Natural killer cell (primary cell): Measurements from ENCODE around the gene JADE1. TPM values are rescaled to one million over a fixed set of nuclear protein-coding genes. Genes with fewer than 3 reads are reported as not detected.

ENCODE experiments used
- ATAC-seq, 3 donors: fragments of 150-1000 bp in 2 of 3; fragments of 200-7000 bp in 1 of 3; cut with Tn5 transposase; 1 replicate in 1 of 3; 2 replicates in 2 of 3; pipeline ENCODE4 v1.10.0; 2021; ENCODE audit warnings: mild to moderate bottlenecking in 2 of 3, moderate library complexity in 2 of 3
- DNase-seq, 2 donors: peaks; one replicate each; pipeline versions ENCODE4 v3.0.0 to v3.0.0-alpha.2; 2013 to 2021; ENCODE audit warnings: mixed read lengths in 1 of 2
- H3K27ac ChIP-seq: one replicate; pipeline ENCODE4 v1.5.1; 2013; ENCODE audit warnings: mild to moderate bottlenecking, low read length
- H3K27me3 ChIP-seq: one replicate; pipeline ENCODE4 v1.6.1; 2013; ENCODE audit warnings: low read length; ENCODE audit not compliant: control insufficient read depth, insufficient read depth
- H3K36me3 ChIP-seq: one replicate; pipeline ENCODE4 v1.6.1; 2013; ENCODE audit warnings: low read length; ENCODE audit not compliant: control insufficient read depth, insufficient read depth
- H3K4me1 ChIP-seq: one replicate; pipeline ENCODE4 v1.6.1; 2013; ENCODE audit warnings: low read length; ENCODE audit not compliant: control insufficient read depth, insufficient read depth
- H3K4me3 ChIP-seq: one replicate; pipeline ENCODE4 v1.5.1; 2013; ENCODE audit warnings: low read length
- H3K9me3 ChIP-seq: one replicate; pipeline ENCODE4 v1.6.1; 2013; ENCODE audit warnings: low read length; ENCODE audit not compliant: control insufficient read depth, insufficient read depth
- H3K27ac Mint-ChIP-seq, 2 donors: one replicate each; pipeline ENCODE4 v1.8.0; 2022; ENCODE audit warnings: mild to moderate bottlenecking in 2 of 2, mixed read lengths in 2 of 2, moderate library complexity in 1 of 2
- H3K27me3 Mint-ChIP-seq, 2 donors: one replicate each; pipeline ENCODE4 v1.8.0; 2022; ENCODE audit warnings: low read depth in 2 of 2, mixed read lengths in 2 of 2
- H3K36me3 Mint-ChIP-seq: one replicate; pipeline ENCODE4 v1.8.0; 2022; ENCODE audit warnings: mixed read lengths
- H3K4me1 Mint-ChIP-seq, 2 donors: one replicate each; pipeline ENCODE4 v1.8.0; 2022; ENCODE audit warnings: mixed read lengths in 2 of 2
- H3K4me3 Mint-ChIP-seq: one replicate; pipeline ENCODE4 v1.8.0; 2022; ENCODE audit warnings: mild to moderate bottlenecking, moderate library complexity, mixed read lengths
- H3K9me3 Mint-ChIP-seq, 2 donors: one replicate each; pipeline ENCODE4 v1.8.0; 2022; ENCODE audit warnings: mixed read lengths in 2 of 2
- WGBS: methylation state at CpG from one replicate; pipeline ENCODE4 v1.1.7; 2013; ENCODE audit warnings: missing lambda C conversion rate; ENCODE audit not compliant: insufficient coverage; 5-methylcytosine and 5-hydroxymethylcytosine counted together
- intact Hi-C: fragments of 100-400 bp; cut with micrococcal nuclease; formaldehyde crosslinking; loops from one replicate; pipeline ENCODE4 v1.14.2; 2022
- total RNA-seq, 4 donors: library from RNA; stranded (reverse); fragments of 120-200 nt in 1 of 4; gene quantifications; one replicate each; pipeline versions ENCODE4 v1.2.3 to v1.2.4, GENCODE V29; 2013 to 2022
- TF ChIP-seq, protein P1 (sequence below): fragments of 200-600 bp; IDR thresholded peaks from one replicate; pipeline ENCODE4 v1.8.0; 2022; ENCODE audit warnings: antibody characterized with exemption

Gene JADE1
- total RNA-seq, 3 donors from 2014 or later (not counting 1 experiment from before 2014, with no cell fraction given) = 48.9 to 55.8 (median 52.7) TPM

DNA sequence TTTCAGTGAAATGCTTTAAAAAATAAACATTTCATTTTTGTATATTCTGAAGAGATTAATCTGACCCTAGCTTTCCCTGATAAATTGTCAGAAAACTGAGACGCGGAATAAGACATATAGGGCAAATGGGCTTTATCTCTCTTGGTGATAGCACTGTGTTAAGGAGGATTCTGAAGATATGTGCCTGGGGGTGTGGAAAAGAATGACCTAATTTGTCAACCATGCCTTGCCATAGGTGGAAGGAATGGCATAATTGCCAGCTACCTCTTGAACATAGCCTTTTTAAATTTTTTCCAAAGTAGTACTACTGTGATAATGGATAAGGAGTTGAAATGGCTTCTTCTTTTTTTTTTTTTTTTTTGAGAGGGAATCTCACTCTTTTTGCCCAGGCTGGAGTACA, 11.7 kb downstream of the JADE1 start:
- Mint-ChIP-seq H3K4me3 (no peak overlapping the region), H3K4me1 (peaks cover 70 to 72% of the 10 kb centered on the region in 2 donors), H3K27ac (peak overlapping the region; percentile 93 to 95), H3K9me3 (no peaks in the 10 kb centered on the region), H3K27me3 (no peaks in the 10 kb centered on the region), H3K36me3 (no peaks in the 10 kb centered on the region)
- Histone ChIP-seq H3K27me3 (no peaks in the 10 kb centered on the region), H3K27ac (no peak overlapping the region), H3K9me3 (no peaks in the 10 kb centered on the region), H3K36me3 (peaks cover 4% of the 10 kb centered on the region), H3K4me1 (peaks cover 30% of the 10 kb centered on the region), H3K4me3 (no peak overlapping the region)
- no peak for DNase-seq
- TF ChIP-seq, protein P1, sequence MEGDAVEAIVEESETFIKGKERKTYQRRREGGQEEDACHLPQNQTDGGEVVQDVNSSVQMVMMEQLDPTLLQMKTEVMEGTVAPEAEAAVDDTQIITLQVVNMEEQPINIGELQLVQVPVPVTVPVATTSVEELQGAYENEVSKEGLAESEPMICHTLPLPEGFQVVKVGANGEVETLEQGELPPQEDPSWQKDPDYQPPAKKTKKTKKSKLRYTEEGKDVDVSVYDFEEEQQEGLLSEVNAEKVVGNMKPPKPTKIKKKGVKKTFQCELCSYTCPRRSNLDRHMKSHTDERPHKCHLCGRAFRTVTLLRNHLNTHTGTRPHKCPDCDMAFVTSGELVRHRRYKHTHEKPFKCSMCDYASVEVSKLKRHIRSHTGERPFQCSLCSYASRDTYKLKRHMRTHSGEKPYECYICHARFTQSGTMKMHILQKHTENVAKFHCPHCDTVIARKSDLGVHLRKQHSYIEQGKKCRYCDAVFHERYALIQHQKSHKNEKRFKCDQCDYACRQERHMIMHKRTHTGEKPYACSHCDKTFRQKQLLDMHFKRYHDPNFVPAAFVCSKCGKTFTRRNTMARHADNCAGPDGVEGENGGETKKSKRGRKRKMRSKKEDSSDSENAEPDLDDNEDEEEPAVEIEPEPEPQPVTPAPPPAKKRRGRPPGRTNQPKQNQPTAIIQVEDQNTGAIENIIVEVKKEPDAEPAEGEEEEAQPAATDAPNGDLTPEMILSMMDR = no peak
- WGBS = 100% methylated on average over 2 of the region's 2 CpGs
- intact Hi-C loops = no loop called here
- no peak for ATAC-seq

DNA sequence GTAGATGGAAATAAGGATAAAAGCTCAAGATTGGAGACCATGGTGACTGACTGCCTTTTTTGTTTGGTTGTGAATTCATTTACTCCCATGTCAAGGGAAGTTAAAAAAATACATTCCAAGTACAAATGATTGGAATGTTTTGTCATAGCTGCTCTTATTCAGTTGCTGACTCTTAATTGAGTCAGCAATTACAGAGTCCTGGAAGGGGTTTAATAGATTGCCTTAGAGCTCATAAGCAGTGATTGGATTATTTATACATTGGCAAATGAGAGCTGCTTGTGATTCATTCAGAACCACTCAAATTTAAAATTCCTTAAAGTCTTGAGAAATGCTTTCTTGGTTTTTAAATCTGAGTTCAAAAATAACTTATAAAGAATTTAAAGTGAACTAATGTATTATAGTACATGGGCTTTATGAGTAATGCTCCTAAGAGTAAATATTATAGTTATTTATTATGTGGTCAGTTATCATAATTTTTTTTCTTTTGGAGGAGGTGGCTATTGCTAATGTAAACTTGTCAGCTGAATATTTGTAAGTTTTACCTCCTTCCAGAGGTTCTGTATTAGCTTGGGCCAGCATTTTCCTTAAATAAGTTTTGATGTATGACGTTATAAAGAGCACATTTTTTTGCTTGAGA, 13.6 kb downstream of the JADE1 start:
- Histone ChIP-seq H3K27ac (no peak overlapping the region), H3K36me3 (no peaks in the 10 kb centered on the region), H3K4me1 (peaks cover 31% of the 10 kb centered on the region), H3K4me3 (no peak overlapping the region), H3K9me3 (no peaks in the 10 kb centered on the region), H3K27me3 (no peaks in the 10 kb centered on the region)
- ATAC-seq (no peak), DNase-seq (no peak)
- Mint-ChIP-seq H3K4me1 (peaks cover 73 to 78% of the 10 kb centered on the region in 2 donors), H3K9me3 (no peaks in the 10 kb centered on the region), H3K4me3 (no peak overlapping the region), H3K36me3 (no peaks in the 10 kb centered on the region), H3K27me3 (no peaks in the 10 kb centered on the region), H3K27ac (peak overlapping the region; percentile 8 to 51)
- 88% methylated on average over 1 of the region's 1 CpG for WGBS
- intact Hi-C loops = no loop called here
- TF ChIP-seq, protein P1 = no peak

DNA sequence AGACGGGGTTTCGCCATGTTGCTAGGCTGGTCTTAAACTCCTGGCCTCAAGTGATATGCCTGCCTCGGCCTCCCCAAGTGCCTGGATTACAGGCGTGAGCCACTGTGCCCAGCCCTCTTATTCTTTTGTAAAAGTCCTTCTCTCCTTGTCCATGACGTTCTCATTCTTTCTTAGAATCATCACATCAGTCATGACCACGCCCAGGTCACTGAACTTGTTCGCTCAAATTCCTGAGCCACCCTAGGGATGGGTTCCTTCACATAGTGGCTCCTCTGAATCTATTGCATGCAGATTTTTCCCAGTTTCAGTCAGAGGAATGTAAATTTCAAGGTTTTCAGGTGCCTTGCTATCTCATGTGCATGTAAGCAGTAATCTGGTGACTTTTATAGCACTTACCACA, 15.7 kb downstream of the JADE1 start:
- H3K27ac Mint-ChIP-seq = peak overlapping the region; percentile 10 to 48
- no peak overlapping the region for H3K4me3 Mint-ChIP-seq
- H3K27me3 Mint-ChIP-seq = no peaks in the 10 kb centered on the region
- TF ChIP-seq, protein P1 = no peak
- H3K4me3 ChIP-seq = no peak overlapping the region
- 90% methylated on average over 7 of the region's 7 CpGs for WGBS
- H3K9me3 ChIP-seq = no peaks in the 10 kb centered on the region
- intact Hi-C loops = no loop called here
- no peaks in the 10 kb centered on the region for H3K36me3 ChIP-seq
- H3K27me3 ChIP-seq = no peaks in the 10 kb centered on the region
- ATAC-seq (no peak), DNase-seq (no peak)
- peaks cover 65 to 66% of the 10 kb centered on the region in 2 donors for H3K4me1 Mint-ChIP-seq
- H3K9me3 Mint-ChIP-seq = no peaks in the 10 kb centered on the region
- H3K4me1 ChIP-seq = peaks cover 14% of the 10 kb centered on the region
- H3K36me3 Mint-ChIP-seq = no peaks in the 10 kb centered on the region
- no peak overlapping the region for H3K27ac ChIP-seq

DNA sequence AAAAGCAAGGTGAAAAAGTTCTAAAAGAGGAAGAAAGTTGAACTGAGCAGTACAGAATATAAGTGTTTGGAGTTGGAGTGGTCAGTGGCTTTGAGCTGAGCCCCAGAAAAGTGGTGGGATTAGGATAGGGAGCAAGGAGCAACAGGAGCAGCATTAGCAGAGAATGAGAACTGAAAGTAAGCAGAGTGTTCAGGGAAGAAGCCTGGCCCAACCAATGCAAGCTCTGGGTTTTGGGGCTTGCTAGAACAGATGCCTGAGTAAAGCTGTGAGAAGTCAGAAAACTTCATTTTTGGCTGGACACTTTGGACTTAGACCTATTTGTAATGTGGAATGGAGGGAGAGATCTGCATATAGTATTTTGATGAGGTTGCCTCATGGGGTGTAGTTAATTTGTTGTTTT, 17.8 kb downstream of the JADE1 start:
- peaks cover 6% of the 10 kb centered on the region for H3K36me3 ChIP-seq
- no peaks in the 10 kb centered on the region for H3K27me3 ChIP-seq
- Mint-ChIP-seq H3K4me3 (no peak overlapping the region), H3K27ac (peak overlapping the region; percentile 10 to 76), H3K4me1 (peaks cover 73 to 80% of the 10 kb centered on the region in 2 donors), H3K36me3 (no peaks in the 10 kb centered on the region), H3K9me3 (no peaks in the 10 kb centered on the region), H3K27me3 (no peaks in the 10 kb centered on the region)
- intact Hi-C loops = no loop called here
- ATAC-seq (no peak), DNase-seq (no peak)
- no peak overlapping the region for H3K4me3 ChIP-seq
- TF ChIP-seq, protein P1 = no peak
- peaks cover 21% of the 10 kb centered on the region for H3K4me1 ChIP-seq
- no peaks in the 10 kb centered on the region for H3K9me3 ChIP-seq
- H3K27ac ChIP-seq = no peak overlapping the region
